HG02981 (cell line): Measurements from ENCODE around the gene COL20A1.

Experiments used
- ATAC-seq: cut with Tn5 transposase; IDR thresholded peaks from one replicate; pipeline ENCODE4 v1.9.1; 2021; ENCODE audit warnings: mild to moderate bottlenecking, moderate library complexity; ENCODE audit not compliant: unreplicated experiment

COL20A1 gene

DNA sequence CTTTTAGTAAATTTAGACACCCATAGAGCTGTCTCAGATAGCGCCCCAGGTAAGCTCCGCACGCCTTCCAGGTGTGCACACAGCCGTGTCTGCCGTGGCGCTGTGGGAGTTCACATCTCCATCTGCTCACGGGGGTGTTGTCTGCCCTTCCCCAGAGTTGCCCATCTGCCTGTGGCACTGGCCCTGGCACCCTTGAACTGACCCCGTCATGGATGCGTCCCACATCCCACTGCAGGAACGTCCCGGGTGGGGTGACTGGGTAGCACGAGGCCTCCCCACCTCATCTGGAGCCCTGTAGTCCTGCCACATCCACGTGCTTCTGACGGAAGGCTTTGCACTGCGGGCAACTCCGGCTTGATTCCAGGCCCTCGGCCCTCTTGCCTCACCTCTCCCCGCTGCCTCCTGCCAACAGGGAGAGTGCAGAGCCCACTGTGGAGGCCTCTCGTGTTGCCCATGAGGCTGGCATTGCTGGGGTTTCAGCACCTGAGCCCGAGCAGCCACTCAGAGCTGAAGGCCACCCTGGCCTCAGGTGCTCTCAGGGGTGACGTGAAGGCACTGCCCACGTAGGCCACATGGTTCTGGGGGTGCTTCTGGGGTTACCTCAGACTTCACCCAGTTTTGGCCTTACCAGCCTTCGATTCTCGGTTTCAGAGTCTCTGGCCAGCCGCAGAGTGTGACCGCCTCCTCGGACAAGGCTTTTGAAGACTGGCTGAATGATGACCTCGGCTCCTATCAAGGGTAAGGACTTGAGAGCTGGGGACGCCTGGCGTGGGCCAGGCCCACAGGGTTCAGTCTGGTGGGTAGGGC is 15.3 kb upstream of the COL20A1 start:
- no peak for ATAC-seq

DNA sequence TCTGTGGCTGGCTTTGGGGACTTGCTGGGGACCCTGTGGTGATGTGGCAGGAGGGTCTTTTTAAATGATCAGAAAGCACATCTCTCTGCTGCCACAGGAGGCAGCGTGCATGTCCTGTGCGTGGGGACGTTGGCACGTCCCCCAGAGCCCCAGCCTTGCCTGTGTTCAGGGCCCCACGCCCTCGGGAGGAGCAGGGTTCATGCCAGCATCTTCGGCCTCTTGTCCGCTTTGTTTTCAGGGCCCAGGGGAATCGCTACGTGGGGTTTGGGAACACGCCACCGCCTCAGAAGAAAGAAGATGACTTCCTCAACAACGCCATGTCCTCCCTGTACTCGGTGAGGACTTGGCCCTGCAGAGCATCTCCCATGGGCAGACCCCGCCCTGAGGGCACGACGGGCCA is 14.3 kb upstream of the COL20A1 start:
- ATAC-seq, result no peak

DNA sequence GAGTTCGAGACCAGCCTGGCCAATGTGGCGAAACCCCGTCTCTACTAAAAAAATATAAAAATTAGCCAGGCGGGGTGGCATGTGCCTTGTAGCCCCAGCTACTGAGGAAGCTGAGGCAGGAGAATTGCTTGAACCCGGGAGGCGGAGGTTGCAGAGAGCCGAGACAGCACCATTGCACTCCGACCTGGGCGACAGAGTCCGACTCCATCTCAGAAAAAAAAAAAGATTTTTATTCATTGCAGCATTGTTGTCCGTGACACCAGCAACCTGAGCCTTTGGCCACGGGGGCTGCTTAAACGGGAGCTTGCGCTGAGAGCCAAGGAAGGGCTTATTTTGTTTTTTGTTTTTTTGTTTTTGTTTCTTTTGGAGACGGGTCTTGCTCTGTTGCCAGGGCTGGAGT is 13.1 kb upstream of the COL20A1 start:
- no peak for ATAC-seq

DNA sequence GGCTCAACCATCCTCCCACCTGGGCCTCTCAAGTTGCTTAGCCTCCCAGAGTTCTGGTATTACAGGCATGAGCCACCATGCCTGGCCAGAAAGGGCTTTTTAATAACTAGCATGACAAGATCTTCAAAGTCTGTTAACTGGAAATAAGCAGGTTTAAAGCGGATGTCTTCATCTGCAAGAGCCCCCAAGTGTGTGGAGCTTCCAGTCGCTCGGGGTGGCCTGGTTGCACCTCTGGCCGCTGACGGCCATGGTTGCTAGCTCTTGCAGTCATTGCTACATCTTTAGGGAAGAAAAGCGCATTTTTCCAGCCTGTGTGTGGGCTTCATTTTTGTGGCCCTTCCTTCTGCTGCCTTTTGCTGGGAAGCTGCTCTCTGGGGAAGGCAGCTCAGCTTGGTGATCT is 12.6 kb upstream of the COL20A1 start:
- no peak for ATAC-seq

DNA sequence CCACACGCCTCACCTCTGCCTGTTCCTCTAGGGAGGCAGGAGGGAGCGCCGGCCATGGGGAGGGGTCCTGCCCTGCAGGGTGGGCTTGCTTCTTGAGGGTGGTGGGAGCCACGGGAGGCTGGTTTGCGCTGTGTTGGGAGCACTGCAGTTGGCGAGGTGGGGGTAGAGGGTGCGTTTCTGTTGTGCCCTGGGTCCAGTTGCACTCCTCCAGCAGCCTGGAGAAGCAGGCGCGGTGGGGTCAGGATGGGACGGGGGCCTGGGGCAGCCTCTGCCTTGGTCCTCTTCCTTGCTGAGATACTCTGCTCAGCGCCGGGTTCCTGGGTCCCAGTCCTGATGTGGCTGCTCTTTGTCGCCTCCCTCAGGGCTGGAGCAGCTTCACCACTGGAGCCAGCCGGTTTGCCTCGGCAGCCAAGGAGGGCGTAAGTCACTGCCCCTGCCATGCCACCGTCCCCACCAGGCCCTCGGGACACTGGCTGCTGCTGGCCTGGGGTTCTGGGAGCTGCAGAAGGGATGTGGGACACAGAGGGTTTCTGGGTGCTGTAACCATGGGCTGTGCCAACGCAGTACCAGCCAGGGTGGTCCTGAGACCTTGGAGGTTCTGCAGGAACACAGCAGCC is 11.9 kb upstream of the COL20A1 start:
- ATAC-seq, result no peak

DNA sequence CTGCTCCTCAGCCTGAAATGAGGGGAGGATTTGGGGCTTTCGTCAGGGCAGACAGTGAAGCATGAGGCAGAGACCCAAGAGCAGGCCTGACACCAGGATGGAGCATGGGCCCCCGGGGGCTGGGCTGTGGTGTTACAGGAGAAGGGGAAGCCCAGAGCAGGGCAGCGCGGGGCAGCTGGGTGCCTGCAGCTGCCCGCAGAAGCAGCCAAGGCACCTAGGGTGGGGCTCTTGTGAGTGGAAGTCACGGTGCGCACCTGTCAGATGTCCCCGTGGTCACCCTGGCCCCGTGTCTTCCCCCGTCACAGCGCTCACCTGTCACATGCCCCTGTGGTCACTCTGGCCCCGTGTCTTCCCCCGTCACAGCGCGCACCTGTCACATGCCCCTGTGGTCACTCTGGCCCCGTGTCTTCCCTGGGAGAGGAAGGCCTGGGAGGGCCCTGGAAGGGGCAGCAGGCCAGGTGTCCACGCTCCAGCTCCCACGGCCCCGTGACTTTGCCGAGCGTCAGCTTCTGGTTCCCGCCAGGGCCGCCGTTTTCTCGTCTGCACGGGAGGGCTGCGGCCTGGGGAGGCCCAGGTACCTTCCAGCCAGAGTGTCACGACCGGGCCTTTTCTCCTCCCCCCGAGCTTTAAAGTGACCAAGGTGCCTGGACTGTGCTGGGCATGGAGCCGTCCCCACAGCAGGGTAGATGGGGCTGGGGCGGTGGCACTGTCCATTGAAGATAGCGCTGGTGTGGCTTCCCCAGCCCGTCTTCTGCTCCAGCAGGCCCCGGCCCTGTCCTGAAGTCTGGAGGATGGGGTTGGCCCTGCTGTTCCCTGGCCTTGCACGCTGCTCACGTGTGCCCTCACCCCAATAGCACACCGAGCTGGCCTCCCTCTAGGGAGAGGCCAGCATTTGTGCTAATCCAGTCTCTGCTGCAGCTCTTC is 11.0 kb upstream of the COL20A1 start:
- ATAC-seq, result no peak

- ATAC-seq, result no peak
These were observed 10.0 kb upstream of the COL20A1 start for GRCh38 chr20:63282946-63283345.

DNA sequence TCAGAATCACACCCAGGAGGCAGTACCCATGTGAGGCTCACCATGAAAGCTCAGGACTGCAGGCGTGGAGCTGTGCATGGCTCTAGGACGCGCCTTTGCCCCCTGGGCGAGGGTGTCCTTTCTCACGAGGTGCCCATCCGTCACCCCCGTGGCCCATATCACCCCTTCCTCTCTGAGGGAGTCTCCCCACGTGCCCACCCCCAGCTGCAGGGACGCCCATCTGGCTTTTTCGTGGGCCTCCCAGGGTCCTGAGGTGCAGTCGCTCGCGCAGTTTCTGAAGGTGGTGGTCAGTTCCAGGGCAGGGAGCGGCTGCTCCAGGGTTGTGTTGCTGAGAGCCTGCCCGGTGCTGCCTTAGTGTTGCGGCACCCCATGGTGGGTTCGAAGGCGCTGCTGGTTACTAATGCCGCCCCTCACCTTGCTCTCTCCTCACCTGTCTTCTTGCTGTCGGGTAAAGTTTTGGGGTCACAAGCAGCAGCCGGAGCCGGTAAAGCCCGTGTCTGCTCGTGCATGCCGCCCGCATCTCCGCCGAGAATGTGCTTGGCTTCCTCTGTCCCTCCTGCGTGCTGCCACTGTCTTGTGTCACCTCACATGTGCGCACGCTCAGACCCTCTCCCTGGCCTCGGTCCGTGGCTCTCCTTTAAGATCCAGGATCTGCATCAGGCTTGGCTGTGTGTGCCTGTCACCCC is 9.4 kb upstream of the COL20A1 start:
- ATAC-seq, result no peak

DNA sequence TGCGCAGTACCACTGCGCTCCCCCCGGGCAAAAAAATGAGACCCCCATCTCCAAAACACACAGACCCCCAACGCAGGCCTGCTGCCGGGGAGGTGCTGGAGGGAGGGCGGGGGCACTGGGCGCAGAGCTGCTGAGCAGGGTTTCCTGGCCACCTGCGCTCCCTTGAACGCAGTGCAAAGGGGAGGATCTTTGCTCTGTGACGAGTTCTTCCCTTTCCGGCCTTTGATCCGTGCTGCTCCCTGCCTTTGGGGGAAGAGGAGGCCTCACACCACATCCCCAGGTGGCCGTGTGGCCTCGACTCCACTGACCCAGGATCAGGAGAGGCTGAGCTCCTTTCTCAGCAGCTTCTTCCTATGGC is 8.9 kb upstream of the COL20A1 start:
- ATAC-seq, result no peak

- ATAC-seq, result no peak
These were observed 8.4 kb upstream of the COL20A1 start for GRCh38 chr20:63284544-63284949.

DNA sequence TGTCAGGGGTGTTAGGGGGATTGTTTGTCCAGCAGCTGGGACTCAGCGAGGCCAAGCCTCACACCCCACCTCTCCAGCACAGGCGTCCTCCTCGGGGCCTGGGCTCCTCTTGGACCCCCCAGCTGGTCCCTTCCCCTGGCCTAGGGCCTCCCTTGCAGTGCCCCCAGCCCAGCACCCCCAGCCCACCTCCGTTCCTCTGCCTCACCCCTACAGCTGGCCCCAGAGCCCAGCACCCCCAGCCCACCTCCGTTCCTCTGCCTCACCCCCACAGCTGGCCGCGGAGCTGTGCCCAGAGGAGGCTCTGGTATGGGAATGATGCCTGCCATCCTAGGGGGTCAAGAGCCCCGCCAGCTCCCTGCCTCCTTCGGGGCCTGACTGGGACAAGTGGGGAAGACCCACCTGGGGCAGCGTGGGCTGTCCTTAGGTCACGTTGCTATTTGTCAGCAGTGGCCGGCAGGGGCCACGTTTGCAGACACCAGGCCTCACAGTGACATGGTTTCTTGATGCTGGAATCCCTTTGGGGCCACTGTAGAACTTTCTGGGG is 7.9 kb upstream of the COL20A1 start:
- ATAC-seq, result no peak

DNA sequence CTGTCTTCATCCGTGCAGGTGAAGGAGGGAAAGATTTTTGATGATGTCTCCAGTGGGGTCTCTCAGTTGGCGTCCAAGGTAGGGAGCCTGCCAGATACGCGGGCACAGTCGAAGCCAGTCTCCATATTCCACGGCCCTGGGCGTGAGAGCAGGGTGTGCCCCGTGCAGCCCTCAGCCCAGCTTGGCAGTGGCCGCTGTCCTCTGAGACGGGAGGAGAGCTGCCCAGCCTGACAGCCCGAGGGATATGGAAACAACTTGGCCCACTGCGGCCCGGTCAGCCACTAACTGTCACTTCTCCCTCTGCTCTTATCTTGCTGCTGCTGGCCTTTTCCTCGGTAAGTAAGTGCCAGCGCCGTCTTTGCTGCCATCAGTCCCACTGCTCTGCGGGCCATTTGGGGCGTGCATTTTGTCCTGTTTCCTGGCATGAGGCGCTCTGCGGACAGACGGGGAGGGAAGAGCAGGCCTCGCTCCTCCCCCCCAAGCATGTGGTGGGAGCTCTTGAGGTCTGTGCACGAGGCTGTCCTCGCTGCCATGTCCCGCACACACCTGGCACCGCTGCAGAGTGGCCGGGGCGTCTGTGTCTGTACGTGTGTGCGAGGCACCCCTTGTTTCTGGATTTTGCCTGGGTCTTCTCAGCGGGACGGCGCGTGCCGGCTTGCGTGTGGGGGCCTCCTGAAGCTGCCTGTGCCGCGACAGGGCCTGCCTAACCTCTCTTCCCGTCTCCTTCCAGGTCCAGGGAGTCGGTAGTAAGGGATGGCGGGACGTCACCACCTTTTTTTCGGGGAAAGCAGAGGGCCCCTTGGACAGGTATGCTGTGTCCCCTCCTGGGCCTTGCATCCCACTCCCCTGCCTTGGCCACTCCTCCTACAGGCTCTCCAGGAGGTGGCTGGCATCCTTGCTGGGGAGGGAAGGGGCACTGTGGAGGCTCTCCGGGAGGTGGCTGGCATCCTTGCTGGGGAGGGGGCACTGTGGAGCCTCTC is 7.1 kb upstream of the COL20A1 start:
- ATAC-seq, result no peak

GRCh38 chr20:63286781-63287696 is 5.9 kb upstream of the COL20A1 start:
- no peak for ATAC-seq

DNA sequence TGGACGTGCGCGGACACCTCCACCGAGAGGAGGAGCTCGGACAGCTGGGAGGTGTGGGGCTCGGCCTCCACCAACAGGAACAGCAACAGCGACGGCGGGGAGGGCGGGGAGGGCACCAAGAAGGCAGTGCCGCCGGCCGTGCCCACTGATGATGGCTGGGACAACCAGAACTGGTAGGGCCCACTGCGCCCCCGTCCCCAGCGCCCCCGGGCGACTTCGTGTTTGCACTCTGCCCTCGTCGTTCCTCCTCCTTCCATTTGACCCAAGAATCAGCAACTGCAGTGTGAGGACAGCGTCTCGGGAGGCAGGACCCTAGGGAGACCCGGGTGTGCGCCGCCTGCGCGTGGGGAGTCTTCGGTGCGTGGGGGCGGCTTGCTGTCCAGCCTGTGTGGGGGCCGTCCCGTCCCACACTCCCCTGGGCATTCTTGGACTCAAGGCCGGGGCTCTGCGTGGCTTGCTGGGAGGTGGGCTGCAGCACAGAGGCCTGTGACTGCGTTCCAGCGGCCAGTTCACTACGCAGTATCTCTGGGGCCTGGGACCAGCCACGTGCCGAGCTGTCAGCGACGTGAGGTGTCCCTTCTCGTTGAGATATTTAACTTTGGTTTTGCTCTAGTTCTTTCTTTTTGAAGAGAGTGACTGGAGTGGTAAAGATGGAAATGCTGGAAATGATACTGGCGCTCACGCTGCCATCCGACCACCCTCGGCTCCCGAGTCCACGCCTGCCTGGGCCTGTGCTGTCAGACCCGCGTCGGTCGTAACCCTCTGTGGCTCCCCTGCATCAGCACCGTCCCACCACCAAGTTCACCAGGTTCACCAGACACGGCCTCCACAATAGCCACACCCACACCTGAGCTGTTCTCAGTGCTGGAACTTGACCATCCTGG is 5.0 kb upstream of the COL20A1 start:
- ATAC-seq, result no peak

DNA sequence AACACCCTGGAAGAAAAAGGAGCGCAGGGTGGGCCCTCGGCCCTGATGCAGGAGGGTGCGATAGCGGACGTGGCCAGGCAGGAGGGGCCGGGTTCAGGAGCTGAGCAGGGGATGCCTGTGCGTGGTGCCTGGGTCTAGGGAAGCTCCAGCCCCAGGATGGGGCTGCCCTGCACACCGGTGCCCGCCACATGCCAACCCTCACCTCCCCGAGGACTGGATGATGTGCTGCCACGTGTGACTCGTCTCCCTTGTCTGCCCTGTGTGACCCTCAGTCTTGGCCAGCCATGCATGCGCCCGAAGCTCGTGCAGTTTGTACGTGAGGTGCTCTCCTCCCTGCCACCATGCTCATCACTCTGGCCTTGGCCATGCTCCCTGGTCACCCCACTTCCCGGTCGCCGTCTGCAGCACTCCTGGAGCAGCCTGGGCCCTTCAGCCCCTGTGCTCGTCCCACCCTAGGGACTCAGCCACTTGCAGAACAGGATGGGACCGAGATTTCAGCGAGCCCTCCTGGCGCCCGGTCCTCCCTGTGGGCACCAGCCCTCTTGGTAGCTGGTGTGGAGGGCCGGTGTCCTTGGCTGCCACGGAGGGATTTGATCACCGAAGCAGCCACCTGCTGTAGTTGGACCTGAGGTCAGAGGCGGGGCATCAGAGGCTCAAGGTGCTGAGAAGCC is 4.3 kb upstream of the COL20A1 start:
- no peak for ATAC-seq

DNA sequence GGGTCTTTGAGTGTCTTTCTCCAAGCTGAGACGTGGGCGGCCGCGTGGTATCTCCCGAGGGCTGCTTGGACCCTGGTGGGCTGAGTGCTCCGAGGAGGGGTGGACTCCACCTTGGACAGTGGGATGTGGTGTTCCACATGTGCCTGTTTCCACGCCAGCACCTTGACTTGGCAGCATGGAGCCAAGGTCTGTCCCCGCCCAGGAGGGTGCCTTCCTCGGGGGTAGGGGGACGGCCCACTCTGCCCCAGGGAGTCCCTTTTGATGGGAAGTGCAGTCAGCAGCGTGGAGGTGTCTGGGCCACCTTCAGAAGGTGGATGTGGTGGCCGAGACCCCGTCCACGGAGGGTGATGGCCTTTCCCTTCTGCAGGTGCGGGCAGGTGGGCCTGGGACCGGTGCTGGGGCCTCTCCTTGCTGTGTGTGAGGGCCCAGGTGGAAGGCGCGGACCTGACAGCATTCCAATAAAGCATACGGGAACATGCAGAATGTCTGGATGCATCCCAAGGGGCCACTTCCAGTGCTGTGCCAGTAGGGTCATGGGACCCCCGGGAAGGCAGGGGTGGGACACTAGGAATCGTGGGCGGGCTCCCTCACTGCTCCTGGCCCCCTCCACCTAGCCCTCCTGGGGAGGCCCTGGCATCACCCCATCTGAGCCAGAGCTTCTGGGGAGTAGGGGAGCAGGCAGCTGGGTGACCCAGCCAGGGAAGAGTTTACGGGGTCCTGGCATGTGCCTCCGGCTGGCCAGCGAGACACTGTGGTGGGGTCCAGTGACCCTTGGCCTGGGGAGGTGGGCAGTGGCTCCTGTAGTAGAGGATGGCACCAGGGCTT is 3.5 kb upstream of the COL20A1 start:
- no peak for ATAC-seq
